NB4 (cell line): ENCODE data around the gene TGIF2.

ENCODE experiments used
- DNase-seq: peaks from one replicate; pipeline ENCODE4 v3.0.0; 2010; ENCODE audit warnings: low read depth
- H3K4me3 ChIP-seq: one replicate; pipeline ENCODE4 v1.5.1; 2011; ENCODE audit warnings: mild to moderate bottlenecking, low read depth, low read length, moderate library complexity
- CTCF ChIP-seq: IDR thresholded peaks from one replicate; pipeline ENCODE4 v1.5.1; 2012; ENCODE audit warnings: low read depth, low read length
- MYC ChIP-seq: IDR thresholded peaks from 2 replicates; pipeline ENCODE4 v1.6.1; 2011; ENCODE audit warnings: low read depth, low read length
- POLR2A ChIP-seq: IDR thresholded peaks from 2 replicates; pipeline ENCODE4 v1.6.1; 2011; ENCODE audit warnings: mild to moderate bottlenecking; ENCODE audit not compliant: insufficient read length; ENCODE audit errors: extremely low read depth
- TF ChIP-seq, protein P1 (sequence below): IDR thresholded peaks from 2 replicates; pipeline ENCODE4 v1.6.1; 2011; ENCODE audit warnings: low read depth, low read length

Gene TGIF2

DNA sequence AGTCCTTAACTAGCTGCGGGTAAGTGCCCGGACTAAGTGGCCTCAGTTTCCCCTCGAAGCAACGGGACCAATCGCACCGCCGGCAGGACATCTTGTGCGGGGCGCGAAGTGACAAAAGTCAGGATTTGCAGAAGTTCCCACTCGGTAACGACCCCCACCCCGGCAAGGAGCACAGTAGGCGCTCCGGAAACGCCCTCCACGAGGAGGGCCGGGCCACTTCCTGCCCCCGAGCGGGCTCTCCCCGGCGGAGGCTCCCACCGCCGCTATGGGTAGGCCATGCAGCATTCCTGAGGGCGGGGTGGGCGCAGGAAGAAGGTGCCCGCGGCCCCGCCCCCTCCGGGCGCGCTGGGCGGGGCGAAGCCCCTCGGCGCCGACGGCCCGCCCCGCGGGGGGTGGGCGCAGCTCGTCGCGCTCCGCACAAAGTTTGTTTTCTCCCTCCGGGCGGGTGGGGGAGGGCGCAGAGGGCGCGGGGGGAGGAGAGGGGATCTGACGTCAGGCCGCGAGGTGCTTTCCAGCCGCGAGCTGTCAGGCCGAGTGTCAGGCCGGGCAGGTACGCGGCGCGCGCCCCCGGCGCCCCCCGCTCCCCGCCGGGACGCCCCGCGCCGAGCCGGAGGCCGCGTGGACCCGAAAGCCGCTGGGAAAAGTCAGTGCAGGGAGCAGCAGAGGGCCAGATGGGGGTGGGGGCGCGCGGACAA lies at the start of gene TGIF2:
Gene TGIF2 (plus strand): TSS at position 495 of the 695 bp plus-strand sequence. CDS start 5,178 bp downstream, outside the sequence.
- peak; percentile 94 for DNase-seq
- H3K4me3 ChIP-seq: peak within 1 kb of the TSS; percentile 79
- TF ChIP-seq CTCF: no peak
- TF ChIP-seq, protein P1, sequence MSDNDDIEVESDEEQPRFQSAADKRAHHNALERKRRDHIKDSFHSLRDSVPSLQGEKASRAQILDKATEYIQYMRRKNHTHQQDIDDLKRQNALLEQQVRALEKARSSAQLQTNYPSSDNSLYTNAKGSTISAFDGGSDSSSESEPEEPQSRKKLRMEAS: peak; percentile 72
- peak; percentile 81 for TF ChIP-seq POLR2A
- TF ChIP-seq MYC: peak; percentile 93

DNA sequence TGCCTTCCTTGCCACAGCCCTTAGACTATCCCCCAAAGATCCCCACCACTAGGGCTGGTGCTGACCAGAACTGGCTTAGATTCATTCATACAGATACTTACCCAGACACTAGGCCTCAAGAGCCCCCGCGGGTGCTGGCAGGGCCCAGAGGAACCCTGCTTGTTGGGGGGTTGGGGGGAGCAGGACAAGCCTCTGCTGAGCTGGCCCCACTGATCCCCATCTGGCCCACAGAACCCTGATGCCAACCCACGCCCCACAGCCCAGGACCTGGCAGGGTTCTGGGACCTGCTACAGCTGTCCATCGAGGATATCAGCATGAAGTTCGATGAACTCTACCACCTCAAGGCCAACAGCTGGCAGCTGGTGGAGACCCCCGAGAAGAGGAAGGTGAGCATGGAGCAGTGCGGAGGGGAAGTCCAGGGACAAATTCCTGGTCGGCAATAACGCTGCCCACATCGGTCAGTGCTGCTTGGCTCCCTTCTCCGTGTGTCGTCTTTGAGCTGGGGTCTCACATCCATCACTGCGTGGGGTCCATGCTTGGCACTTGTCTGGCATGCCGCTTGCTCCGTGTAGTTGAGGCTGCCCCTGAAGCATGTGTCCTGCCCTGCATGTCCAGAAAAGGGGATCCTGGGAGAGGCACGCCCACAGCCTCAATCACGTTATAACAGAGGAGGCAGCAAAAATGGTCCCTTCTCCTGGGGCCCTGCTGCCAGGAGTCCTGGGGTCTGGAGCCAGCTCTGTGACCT lies 47.6 kb upstream of the TGIF2 start:
- TF ChIP-seq CTCF (no peak), MYC (no peak), POLR2A (no peak)
- TF ChIP-seq, protein P1: no peak
- H3K4me3 ChIP-seq: no peak overlapping the region
- DNase-seq: no peak

DNA sequence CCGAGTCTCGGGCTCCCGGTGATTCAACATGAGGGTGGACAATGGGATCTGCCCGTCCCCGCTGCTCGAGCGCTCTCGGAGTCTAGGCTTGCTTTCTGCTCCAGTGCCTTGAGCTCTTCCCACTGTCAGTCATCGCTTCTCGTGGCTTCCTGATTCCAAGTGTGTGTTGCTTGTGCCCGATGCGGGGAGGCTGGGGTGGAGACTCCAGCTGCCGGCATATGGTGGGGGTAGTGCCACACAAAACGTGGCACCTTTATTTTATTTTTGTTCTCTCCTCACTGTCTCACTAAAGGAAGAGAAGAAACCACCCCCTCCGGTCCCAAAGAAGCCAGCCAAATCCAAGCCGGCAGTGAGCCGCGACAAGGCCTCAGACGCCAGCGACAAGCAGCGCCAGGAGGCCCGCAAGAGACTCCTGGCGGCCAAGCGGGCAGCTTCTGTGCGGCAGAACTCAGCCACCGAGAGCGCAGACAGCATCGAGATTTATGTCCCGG lies 46.8 kb upstream of the TGIF2 start:
- H3K4me3 ChIP-seq: no peak overlapping the region
- TF ChIP-seq CTCF (no peak), POLR2A (no peak), MYC (no peak)
- TF ChIP-seq, protein P1: no peak
- DNase-seq: no peak

DNA sequence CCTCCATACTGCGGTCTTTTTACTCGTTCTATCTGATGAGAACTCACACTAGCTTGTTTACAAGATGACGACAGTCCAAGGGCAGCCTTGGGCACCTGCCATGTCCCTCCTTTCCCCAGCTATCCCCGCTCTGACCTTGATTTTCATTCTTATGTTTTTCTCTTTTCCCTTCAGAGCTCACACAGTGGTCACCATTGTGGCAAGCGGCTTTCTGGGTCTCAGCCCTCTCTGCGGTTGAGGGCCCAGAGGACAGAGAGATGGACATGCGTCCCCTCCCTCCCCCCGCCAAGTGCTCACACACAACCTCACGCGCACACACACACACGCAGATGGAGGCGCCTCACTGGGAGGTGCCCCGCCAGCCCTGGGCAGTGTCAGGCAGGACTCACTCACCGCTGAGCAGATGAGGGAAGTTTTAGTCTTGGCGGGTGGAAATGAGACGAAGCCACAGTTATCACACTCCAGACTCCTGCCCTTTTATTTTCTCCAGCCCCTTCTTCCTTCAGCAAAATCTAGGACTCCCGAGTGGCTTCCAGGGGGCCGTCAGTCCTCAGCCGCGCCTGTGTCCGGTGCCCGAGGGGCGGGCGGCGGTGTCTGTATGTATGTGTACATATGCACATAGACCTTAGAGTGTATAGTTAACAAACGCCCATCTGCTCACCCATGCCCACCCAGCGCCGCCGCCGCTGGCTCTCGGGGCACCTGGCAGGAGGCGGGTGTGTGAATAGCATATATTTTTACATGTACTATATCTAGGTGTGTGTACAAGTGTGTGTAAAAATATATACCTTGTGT lies 45.9 kb upstream of the TGIF2 start:
- TF ChIP-seq CTCF: no peak
- TF ChIP-seq MYC: no peak
- no peak for TF ChIP-seq POLR2A
- TF ChIP-seq, protein P1: no peak
- no peak for DNase-seq
- H3K4me3 ChIP-seq: no peak overlapping the region

GRCh38 chr20:36528176-36528874 lies 45.1 kb upstream of the TGIF2 start:
- DNase-seq: no peak
- TF ChIP-seq, protein P1: no peak
- TF ChIP-seq CTCF (no peak), MYC (no peak), POLR2A (no peak)
- no peak overlapping the region for H3K4me3 ChIP-seq
